Measurements from ENCODE around the gene TNFAIP8.

Gene TNFAIP8

GRCh38 chr5:119355685-119356611 is at the start of gene TNFAIP8:
TSS of gene TNFAIP8 (plus strand) at chr5:119356019. CDS start at chr5:119356091, 72 bp downstream.
- no peak for DNase-seq (ENCODE audit: low read depth)

DNA sequence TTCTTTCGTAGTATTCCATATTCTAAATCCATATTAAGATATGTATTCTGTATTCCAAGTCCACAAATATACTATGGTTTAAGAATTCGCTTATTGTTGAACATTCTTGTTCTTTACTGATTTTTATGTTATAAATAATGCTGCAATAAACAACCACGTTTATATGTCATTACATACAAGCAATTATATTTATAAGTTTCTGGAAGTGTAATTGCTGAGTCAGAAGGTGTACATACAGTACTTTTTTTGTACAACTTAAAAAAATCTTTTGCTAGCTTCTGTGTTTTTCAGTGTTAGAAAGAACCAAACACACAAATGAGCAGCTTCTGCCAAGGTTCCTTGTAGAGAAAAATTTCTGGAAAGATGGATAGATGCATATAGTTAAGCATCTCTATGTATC is 48.6 kb upstream of the TNFAIP8 start:
- no peak for DNase-seq (ENCODE audit: low read depth)

- DNase-seq (ENCODE audit: low read depth) = no peak
Observed at GRCh38 chr5:119309326-119309725, 46.5 kb upstream of the TNFAIP8 start.

GRCh38 chr5:119311688-119312087 is 44.1 kb upstream of the TNFAIP8 start:
- no peak for DNase-seq (ENCODE audit: low read depth)

GRCh38 chr5:119312403-119312802 is 43.4 kb upstream of the TNFAIP8 start:
- DNase-seq (ENCODE audit: low read depth) = no peak

DNA sequence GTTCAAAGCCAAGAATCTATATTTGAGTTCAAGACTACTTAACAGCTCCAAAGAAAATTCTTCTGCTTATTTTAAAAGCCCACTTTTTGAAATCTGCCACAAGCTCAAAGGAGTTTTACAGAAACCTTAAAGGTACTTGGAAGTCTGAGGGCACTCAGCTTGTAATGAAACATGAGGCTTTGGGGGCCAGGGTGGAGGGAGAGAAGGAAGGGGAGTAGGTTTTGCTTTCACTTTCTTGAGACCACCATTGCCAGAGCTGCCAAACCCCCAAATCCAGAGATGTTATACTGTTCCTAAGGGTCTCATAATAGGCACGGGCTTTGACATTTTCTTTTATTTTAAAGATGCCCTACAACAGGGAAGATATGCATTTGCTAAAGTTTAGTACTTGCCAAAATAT is 42.6 kb upstream of the TNFAIP8 start:
- no peak for DNase-seq (ENCODE audit: low read depth)

DNA sequence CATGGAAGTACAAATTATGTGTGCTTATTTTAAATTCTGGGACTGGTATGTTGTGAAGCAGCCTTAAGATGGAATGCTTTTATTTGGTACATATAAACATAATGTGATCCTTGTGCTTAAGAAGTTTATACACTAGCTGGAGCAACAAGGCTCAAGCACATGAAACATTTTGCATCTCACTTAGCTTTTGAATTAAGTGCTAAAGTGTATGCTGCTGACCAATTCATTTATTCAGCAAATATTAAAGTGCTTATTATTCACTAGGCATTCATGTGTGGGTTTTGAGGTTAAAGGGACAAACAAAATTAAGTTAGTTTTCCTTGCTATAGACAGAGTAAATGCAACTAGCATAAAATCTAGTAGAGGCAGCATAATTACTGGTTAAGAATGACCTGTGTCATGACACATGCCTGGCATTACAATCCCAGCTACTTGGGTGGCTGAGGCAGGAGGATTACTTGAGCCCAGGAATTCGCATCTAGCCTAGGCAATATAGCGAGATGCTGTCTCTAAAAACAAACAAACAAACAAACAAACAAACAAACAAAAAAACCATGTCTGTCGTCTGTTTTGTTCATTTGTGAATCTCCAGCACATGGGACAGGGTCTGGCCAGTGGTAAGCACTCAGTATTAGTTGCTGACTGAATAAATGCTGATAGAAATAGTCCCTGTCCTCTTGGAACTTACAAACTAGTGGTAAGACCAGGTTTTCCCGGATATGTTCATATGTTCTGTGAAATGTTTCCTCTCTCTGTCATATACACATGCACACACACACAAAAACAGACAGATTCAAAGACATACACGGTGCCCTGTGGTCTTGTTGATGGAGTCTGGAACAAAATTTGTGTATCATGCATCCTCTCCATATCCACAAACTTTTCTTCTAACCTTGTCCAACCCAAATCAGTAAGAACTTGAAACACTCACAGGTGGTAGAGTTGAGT is 41.9 kb upstream of the TNFAIP8 start:
- no peak for DNase-seq (ENCODE audit: low read depth)

DNA sequence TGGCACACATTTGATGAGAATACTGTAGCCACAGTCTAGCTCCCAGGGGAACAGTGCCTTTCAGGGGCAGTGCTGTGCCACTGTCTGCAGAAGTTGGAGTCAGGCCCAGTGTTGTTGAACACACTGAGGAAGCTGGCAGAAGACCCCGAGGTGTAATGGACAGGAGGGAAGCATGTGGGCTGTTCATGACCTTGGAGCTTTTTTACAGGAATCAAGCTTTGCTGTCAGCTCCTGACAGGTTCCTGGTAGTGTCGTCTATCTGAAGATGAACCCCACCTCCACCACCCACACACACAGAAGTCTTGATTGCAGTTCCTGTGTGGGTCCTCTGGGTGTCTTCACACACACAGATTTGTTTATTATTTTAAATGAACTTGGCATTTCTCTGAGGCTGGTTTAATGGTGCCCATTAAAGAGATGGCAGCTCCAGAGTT is 40.3 kb upstream of the TNFAIP8 start:
- no peak for DNase-seq (ENCODE audit: low read depth)

DNA sequence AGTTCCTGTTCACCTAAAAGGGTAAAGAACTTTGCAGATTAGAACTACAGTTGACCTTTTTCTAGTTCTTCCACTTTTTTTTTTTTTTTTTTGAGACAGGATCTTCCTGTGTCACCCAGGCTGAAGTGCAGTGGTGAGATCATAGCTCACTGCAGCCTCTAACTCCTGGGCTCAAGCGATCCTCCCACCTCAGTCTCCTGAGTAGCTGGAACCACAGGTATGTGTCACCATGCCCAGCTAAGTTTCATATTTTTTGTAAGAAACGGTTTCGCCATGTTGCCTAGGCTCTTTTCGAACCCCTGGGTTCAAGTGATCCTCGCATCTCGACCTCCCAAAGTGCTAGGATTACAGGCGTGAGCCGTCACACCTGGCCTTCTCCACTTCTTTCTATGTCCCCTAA is 39.7 kb upstream of the TNFAIP8 start:
- no peak for DNase-seq (ENCODE audit: low read depth)

GRCh38 chr5:119316906-119317305 is 38.9 kb upstream of the TNFAIP8 start:
- no peak for DNase-seq (ENCODE audit: low read depth)

- DNase-seq (ENCODE audit: low read depth) = no peak
Observed at GRCh38 chr5:119318256-119318894, 37.4 kb upstream of the TNFAIP8 start.

DNA sequence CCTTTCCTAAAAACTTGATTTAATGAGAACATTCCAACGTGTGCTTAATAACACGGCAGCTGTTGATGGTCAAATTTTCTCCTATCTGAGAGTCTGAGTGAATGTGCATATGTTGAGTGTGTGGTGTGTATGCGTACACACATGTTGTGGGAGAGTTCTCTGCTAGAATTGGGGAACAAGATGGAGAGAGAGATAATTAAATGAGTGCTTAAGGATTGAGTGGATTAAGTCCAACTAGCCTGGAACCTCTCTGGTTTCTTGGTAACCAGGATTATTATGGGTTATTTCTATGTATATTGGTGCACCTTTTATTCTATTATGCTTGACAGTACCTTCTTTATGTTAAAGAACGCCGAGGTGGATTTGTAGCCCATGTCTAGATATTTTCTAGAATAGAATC is 36.4 kb upstream of the TNFAIP8 start:
- DNase-seq (ENCODE audit: low read depth) = no peak

DNA sequence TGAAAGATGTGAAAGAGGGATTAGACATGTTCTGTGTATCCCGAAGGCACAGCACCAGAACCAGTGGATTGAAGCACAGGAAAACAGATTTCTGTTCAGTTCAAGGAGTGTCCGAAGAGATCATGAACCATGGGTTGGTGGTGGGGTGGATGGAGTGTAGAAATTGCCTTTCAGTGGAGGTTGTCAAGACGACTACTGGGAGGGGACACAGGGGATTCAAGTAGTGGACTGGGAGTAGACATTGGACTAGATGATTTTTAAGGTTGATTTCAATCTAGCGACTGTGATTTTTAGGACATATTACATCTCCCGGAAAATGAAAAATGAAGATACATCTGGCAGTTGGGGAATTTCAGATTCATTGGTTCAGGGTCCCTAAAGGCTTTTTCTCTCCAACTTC is 35.9 kb upstream of the TNFAIP8 start:
- DNase-seq (ENCODE audit: low read depth) = no peak

- no peak for DNase-seq (ENCODE audit: low read depth)
Observed at GRCh38 chr5:119321569-119322311, 34.1 kb upstream of the TNFAIP8 start.

- no peak for DNase-seq (ENCODE audit: low read depth)
Observed at GRCh38 chr5:119322312-119322947, 33.4 kb upstream of the TNFAIP8 start.

GRCh38 chr5:119322948-119323537 is 32.8 kb upstream of the TNFAIP8 start:
- DNase-seq (ENCODE audit: low read depth) = no peak

GRCh38 chr5:119323601-119324000 is 32.2 kb upstream of the TNFAIP8 start:
- DNase-seq (ENCODE audit: low read depth) = no peak

- no peak for DNase-seq (ENCODE audit: low read depth)
Observed at GRCh38 chr5:119324842-119325241, 31.0 kb upstream of the TNFAIP8 start.

DNA sequence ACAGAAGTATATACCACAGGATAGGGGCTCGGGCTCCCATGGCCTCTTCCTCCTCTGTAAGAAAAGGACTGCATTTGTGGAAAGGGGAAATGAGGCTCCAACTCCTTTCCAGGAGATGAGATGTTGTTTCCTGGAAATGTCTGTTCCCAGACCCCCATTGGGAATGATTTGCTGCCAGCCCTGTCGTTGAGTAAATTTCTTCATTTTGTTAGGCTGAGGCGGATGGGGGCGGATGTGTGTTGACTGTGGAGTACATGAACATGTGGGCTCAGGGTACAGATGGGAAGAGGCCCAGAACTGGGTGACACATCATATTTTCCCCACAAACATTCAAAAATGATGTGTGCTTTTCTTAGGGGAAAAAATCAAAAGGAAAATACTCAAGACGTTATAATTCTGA is 28.8 kb upstream of the TNFAIP8 start:
- no peak for DNase-seq (ENCODE audit: low read depth)

- DNase-seq (ENCODE audit: low read depth) = no peak
Observed at GRCh38 chr5:119328753-119329602, 26.8 kb upstream of the TNFAIP8 start.
